Kidney epithelial cell (primary cell): ENCODE results near the gene RETSAT. TPM values are rescaled to one million over a fixed set of nuclear protein-coding genes. Genes with fewer than 3 reads are reported as not detected.

Source experiments
- DNase-seq: peaks from one replicate; pipeline ENCODE4 v3.0.0-alpha.2; 2010; ENCODE audit warnings: low read depth
- H3K27me3 ChIP-seq: 2 replicates; pipeline ENCODE4 v1.6.0; 2011; ENCODE audit warnings: low read length; ENCODE audit not compliant: control insufficient read depth, insufficient read depth
- H3K36me3 ChIP-seq: 2 replicates; pipeline ENCODE4 v1.5.1; 2011; ENCODE audit warnings: low read length; ENCODE audit not compliant: control insufficient read depth, insufficient read depth
- H3K4me3 ChIP-seq: 2 replicates; pipeline ENCODE4 v1.5.1; 2011; ENCODE audit warnings: low read depth, mild to moderate bottlenecking, control low read depth, low read length
- CTCF ChIP-seq: IDR thresholded peaks from 2 replicates; pipeline ENCODE4 v1.5.1; 2011; ENCODE audit warnings: mild to moderate bottlenecking, moderate library complexity, low read length, control low read depth, inconsistent platforms; ENCODE audit not compliant: insufficient read depth, poor library complexity, severe bottlenecking
- total RNA-seq: library from RNA; depleted of rRNA; stranded (reverse); fragments of >200 nt; gene quantifications from 2 replicates; pipeline ENCODE4 v1.2.3, GENCODE V29; 2015

The RETSAT gene
- total RNA-seq, 1 donor from 2014 or later, result 29.6 TPM

- H3K36me3 ChIP-seq, result no peaks in the 10 kb centered on the region
- H3K4me3 ChIP-seq, result no peak overlapping the region
- DNase-seq, result no peak
- H3K27me3 ChIP-seq, result no peaks in the 10 kb centered on the region
- no peak for TF ChIP-seq CTCF
These were observed 52.2 kb downstream of the RETSAT start for GRCh38 chr2:85302121-85302520.

Other genes with a start within 250 kb of the RETSAT start
- 2.6 and 4.3 TPM in 2 replicates for gene TCF7L1, start 221.1 kb downstream of the RETSAT start, total RNA-seq
- 101 and 108 TPM in 2 replicates for gene TGOLN2, start 26.5 kb downstream of the RETSAT start, total RNA-seq
- gene ELMOD3, start 241 bp upstream of the RETSAT start, total RNA-seq, result 19.9 and 22.3 TPM in 2 replicates
- gene CAPG, start 55.8 kb upstream of the RETSAT start, total RNA-seq, result 260 and 284 TPM in 2 replicates
- 0.27 TPM in 1 of 2 replicates, not detected in the other for gene SH2D6, start 64.2 kb upstream of the RETSAT start, total RNA-seq
- gene MAT2A, start 184.6 kb upstream of the RETSAT start, total RNA-seq, result 147 and 160 TPM in 2 replicates
- gene GGCX, start 207.0 kb upstream of the RETSAT start, total RNA-seq, result 25.7 and 37.0 TPM in 2 replicates
- gene VAMP8, start 223.1 kb upstream of the RETSAT start, total RNA-seq, result 42.3 and 53.5 TPM in 2 replicates
- gene VAMP5, start 229.9 kb upstream of the RETSAT start, total RNA-seq, result 16.5 and 28.5 TPM in 2 replicates
- gene RNF181, start 241.2 kb upstream of the RETSAT start, total RNA-seq, result 220 and 271 TPM in 2 replicates
- 19.1 and 24.4 TPM in 2 replicates for gene TMEM150A, start 248.2 kb upstream of the RETSAT start, total RNA-seq